CD14-positive monocyte (primary cell): Measurements from ENCODE around the gene BRI3. TPM values are rescaled to one million over a fixed set of nuclear protein-coding genes. Genes with fewer than 3 reads are reported as not detected.
A peak's percentile ranks its signal among the peaks of the same experiment; 100 is the strongest.

Experiments used
- DNase-seq, 3 donors: peaks; one replicate each; pipeline ENCODE4 v3.0.0-alpha.2; 2011 to 2022
- H2AFZ ChIP-seq: 2 replicates; pipeline ENCODE4 v1.6.0; 2012; ENCODE audit warnings: mild to moderate bottlenecking, low read depth, low read length, inconsistent platforms; ENCODE audit not compliant: insufficient read depth, poor library complexity, severe bottlenecking
- H3K27ac ChIP-seq, 2 donors: 1 replicate in 1 of 2; 2 replicates in 1 of 2; pipeline ENCODE4 v1.5.1; 2012 to 2013; ENCODE audit warnings: low read length in 2 of 2, control low read depth in 1 of 2, inconsistent platforms in 1 of 2, low read depth in 1 of 2, mild to moderate bottlenecking in 1 of 2
- H3K27me3 ChIP-seq, 2 donors: one replicate each; pipeline versions ENCODE4 v1.6.0 to v1.6.1; 2011 to 2013; ENCODE audit warnings: low read length in 2 of 2; ENCODE audit not compliant: control insufficient read depth in 2 of 2, insufficient read depth in 2 of 2
- H3K36me3 ChIP-seq, 2 donors: replicated peaks in 1 of 2; 1 replicate in 1 of 2; 2 replicates in 1 of 2; pipeline versions ENCODE4 v1.5.1 to v1.6.1; 2012 to 2013; ENCODE audit warnings: low read length in 2 of 2, control low read depth in 1 of 2, inconsistent platforms in 1 of 2, mild to moderate bottlenecking in 1 of 2; ENCODE audit not compliant: insufficient read depth in 2 of 2, control insufficient read depth in 1 of 2
- H3K4me1 ChIP-seq, 2 donors: 1 replicate in 1 of 2; 2 replicates in 1 of 2; pipeline versions ENCODE4 v1.5.1 to v1.6.1; 2012 to 2013; ENCODE audit warnings: low read length in 2 of 2, control low read depth in 1 of 2, inconsistent platforms in 1 of 2, mild to moderate bottlenecking in 1 of 2, moderate library complexity in 1 of 2; ENCODE audit not compliant: insufficient read depth in 2 of 2, control insufficient read depth in 1 of 2
- H3K4me2 ChIP-seq: replicated peaks from 2 replicates; pipeline ENCODE3; 2012; ENCODE audit warnings: low read length, moderate library complexity, mild to moderate bottlenecking; ENCODE audit not compliant: poor library complexity, severe bottlenecking; ENCODE audit errors: extremely low read depth
- H3K4me3 ChIP-seq, 3 experiments: fragments of 200-600 bp in 1 of 3; sonication (generic) in 1 of 3; replicated peaks in 1 of 3; 1 replicate in 2 of 3; 2 replicates in 1 of 3; pipeline ENCODE4 v1.5.1; 2011 to 2013; ENCODE audit warnings: low read length in 3 of 3, mild to moderate bottlenecking in 3 of 3, control low read depth in 2 of 3, low read depth in 2 of 3, inconsistent platforms in 1 of 3, moderate library complexity in 1 of 3
- H3K79me2 ChIP-seq: 2 replicates; pipeline ENCODE4 v1.6.0; 2012; ENCODE audit warnings: mild to moderate bottlenecking, control low read depth, inconsistent platforms, low read length, moderate library complexity; ENCODE audit not compliant: insufficient read depth
- H3K9ac ChIP-seq: 2 replicates; pipeline ENCODE4 v1.6.0; 2017; ENCODE audit warnings: low read length, mild to moderate bottlenecking; ENCODE audit not compliant: insufficient read depth, poor library complexity, severe bottlenecking
- H3K9me3 ChIP-seq, 2 donors: replicated peaks in 1 of 2; 1 replicate in 1 of 2; 2 replicates in 1 of 2; pipeline versions ENCODE4 v1.5.1 to v1.6.1; 2012 to 2013; ENCODE audit warnings: low read length in 2 of 2, control low read depth in 1 of 2; ENCODE audit not compliant: control insufficient read depth in 1 of 2, insufficient read depth in 1 of 2
- H4K20me1 ChIP-seq: 2 replicates; pipeline ENCODE4 v1.6.0; 2012; ENCODE audit warnings: mild to moderate bottlenecking, low read length, control low read depth, moderate library complexity; ENCODE audit not compliant: insufficient read depth
- H3K27ac Mint-ChIP-seq, 7 donors: one replicate each; pipeline ENCODE4 v1.8.0; 2020; ENCODE audit warnings: mild to moderate bottlenecking in 7 of 7, mixed read lengths in 7 of 7, moderate library complexity in 6 of 7, inconsistent platforms in 2 of 7
- H3K27me3 Mint-ChIP-seq, 3 donors: one replicate each; pipeline ENCODE4 v1.8.0; 2021 to 2022; ENCODE audit warnings: low read depth in 3 of 3, mild to moderate bottlenecking in 3 of 3, mixed read lengths in 3 of 3, moderate library complexity in 3 of 3, inconsistent platforms in 1 of 3
- H3K36me3 Mint-ChIP-seq, 2 donors: one replicate each; pipeline ENCODE4 v1.8.0; 2020; ENCODE audit warnings: mixed read lengths in 2 of 2, inconsistent platforms in 1 of 2, mild to moderate bottlenecking in 1 of 2
- H3K4me1 Mint-ChIP-seq: one replicate; pipeline ENCODE4 v1.8.0; 2020; ENCODE audit warnings: mild to moderate bottlenecking, mixed read lengths
- H3K4me3 Mint-ChIP-seq, 2 donors: one replicate each; pipeline ENCODE4 v1.8.0; 2020; ENCODE audit warnings: mild to moderate bottlenecking in 2 of 2, mixed read lengths in 2 of 2, moderate library complexity in 1 of 2
- H3K9me3 Mint-ChIP-seq, 7 donors: one replicate each; pipeline ENCODE4 v1.8.0; 2020 to 2022; ENCODE audit warnings: mixed read lengths in 7 of 7, mild to moderate bottlenecking in 6 of 7, moderate library complexity in 6 of 7, inconsistent platforms in 2 of 7
- CTCF ChIP-seq: fragments of 200-600 bp; IDR thresholded peaks from one replicate; pipeline ENCODE4 v1.8.0; 2022; ENCODE audit warnings: antibody characterized with exemption, mild to moderate bottlenecking
- WGBS: methylation state at CpG from one replicate; pipeline ENCODE4 v1.1.5; 2013; ENCODE audit warnings: missing lambda C conversion rate; ENCODE audit not compliant: insufficient coverage; 5-methylcytosine and 5-hydroxymethylcytosine counted together
- intact Hi-C, 2 donors: fragments of 100-400 bp; cut with micrococcal nuclease; formaldehyde crosslinking; loops; one replicate each; pipeline versions ENCODE4 v1.15.0 to v1.15.1; 2023
- polyA plus RNA-seq, 3 donors: library from polyadenylated mRNA; depleted of rRNA in 1 of 3; unstranded in 2 of 3; stranded (reverse) in 1 of 3; fragments of 300-500 nt in 2 of 3; fragments of >200 nt in 1 of 3; fragmentation: Illumina TruSeq in 2 of 3; gene quantifications; 1 replicate in 2 of 3; 2 replicates in 1 of 3; pipeline ENCODE4 v1.2.3, GENCODE V29; 2012 to 2021

The BRI3 gene
- polyA plus RNA-seq, 3 donors, result 120 to 273 (median 149) TPM

- peaks cover 0 to 2% (median 0%) of the 10 kb centered on the region in 7 donors for H3K9me3 Mint-ChIP-seq
- H3K27me3 Mint-ChIP-seq, result peaks cover 0 to 1% (median 0%) of the 10 kb centered on the region in 3 donors
- no peak for TF ChIP-seq CTCF
- Histone ChIP-seq H3K27me3 (no peaks in the 10 kb centered on the region), H3K79me2 (peaks cover 50% of the 10 kb centered on the region), H3K9me3 (no peaks in the 10 kb centered on the region), H2AFZ (peak within 1 kb of the TSS; percentile 90), H3K9ac (peak within 1 kb of the TSS; percentile 79), H4K20me1 (peaks cover 15% of the 10 kb centered on the region), H3K4me3 (peak within 1 kb of the TSS; percentile 81 to 98 (median 83)), H3K4me1 (peaks cover 53 to 57% of the 10 kb centered on the region in 2 donors), H3K4me2 (peak within 1 kb of the TSS; percentile 82), H3K36me3 (peaks cover 6 to 8% of the 10 kb centered on the region in 2 donors), H3K27ac (peak within 1 kb of the TSS; percentile 31 to 94)
- H3K36me3 Mint-ChIP-seq, result peaks cover 25 to 45% of the 10 kb centered on the region in 2 donors
- H3K4me3 Mint-ChIP-seq, result peak within 1 kb of the TSS; percentile 92 to 96
- peaks cover 58% of the 10 kb centered on the region for H3K4me1 Mint-ChIP-seq
- WGBS, result under 1% methylated on average over 63 of the region's 69 CpGs
- DNase-seq, result peak; percentile 92 to 94 (median 93)
- intact Hi-C loops, result loop anchor here (5.0 to 10.0 kb wide), 2 partner anchors 35 to 117 kb away; no protein-coding TSS in a partner anchor
- H3K27ac Mint-ChIP-seq, result peak within 1 kb of the TSS; percentile 90 to 96 (median 94)
These were observed 29.7 kb upstream of the BRI3 start, which contains the start of gene TECPR1 for GRCh38 chr7:98251601-98252424. Gene TECPR1 (minus strand): TSS chr7:98252232. CDS start chr7:98246146, 6,086 bp downstream.

GRCh38 chr7:98252425-98253054 is 28.9 kb upstream of the BRI3 start:
- peaks cover 0 to 2% (median 0%) of the 10 kb centered on the region in 7 donors for H3K9me3 Mint-ChIP-seq
- peaks cover 0 to 3% (median 0%) of the 10 kb centered on the region in 3 donors for H3K27me3 Mint-ChIP-seq
- no peak for TF ChIP-seq CTCF
- Histone ChIP-seq H3K9ac (peak overlapping the region; percentile 79), H3K4me3 (peak overlapping the region; percentile 70 to 98 (median 81)), H3K27ac (peak overlapping the region; percentile 20 to 94), H3K79me2 (peaks cover 48% of the 10 kb centered on the region), H3K9me3 (no peaks in the 10 kb centered on the region), H3K4me1 (peaks cover 53 to 57% of the 10 kb centered on the region in 2 donors), H3K4me2 (peak overlapping the region; percentile 82), H3K36me3 (peaks cover 11 to 16% of the 10 kb centered on the region in 2 donors), H3K27me3 (no peaks in the 10 kb centered on the region), H4K20me1 (peaks cover 20% of the 10 kb centered on the region), H2AFZ (peak overlapping the region; percentile 90)
- peaks cover 54% of the 10 kb centered on the region for H3K4me1 Mint-ChIP-seq
- no peak for DNase-seq
- H3K4me3 Mint-ChIP-seq, result peak overlapping the region; percentile 92 to 96
- WGBS, result 24% methylated on average over 14 of the region's 32 CpGs
- peak overlapping the region; percentile 90 to 96 (median 94) for H3K27ac Mint-ChIP-seq
- intact Hi-C loops, result loop anchor here (5.0 to 10.0 kb wide), 2 partner anchors 35 to 118 kb away; no protein-coding TSS in a partner anchor
- H3K36me3 Mint-ChIP-seq, result peaks cover 29 to 46% of the 10 kb centered on the region in 2 donors
